HFFc6 (cell line): Measurements from ENCODE around the gene PRKAR1B. TPM values are rescaled to one million over a fixed set of nuclear protein-coding genes. Genes with fewer than 3 reads are reported as not detected.
"Not testable (repeated sequence)": the region's sequence is repeated elsewhere in the genome, so short reads cannot be mapped to it uniquely, and the experiment has no call there.

Experiments used
- DNase-seq: peaks from one replicate; pipeline ENCODE4 v3.0.0-alpha.2; 2018
- H3K27ac Mint-ChIP-seq: 2 replicates; pipeline ENCODE4 v1.8.0; 2020; ENCODE audit warnings: mild to moderate bottlenecking, mixed read lengths
- H3K27me3 Mint-ChIP-seq: 2 replicates; pipeline ENCODE4 v1.8.0; 2021; ENCODE audit warnings: mild to moderate bottlenecking, moderate library complexity, mixed read lengths; ENCODE audit not compliant: insufficient read depth
- H3K36me3 Mint-ChIP-seq: 2 replicates; pipeline ENCODE4 v1.8.0; 2021; ENCODE audit warnings: low read depth, mixed read lengths
- H3K4me1 Mint-ChIP-seq: 2 replicates; pipeline ENCODE4 v1.8.0; 2020; ENCODE audit warnings: low read depth, mixed read lengths
- H3K4me3 Mint-ChIP-seq: 2 replicates; pipeline ENCODE4 v1.8.0; 2020; ENCODE audit warnings: mild to moderate bottlenecking, moderate library complexity, mixed read lengths
- H3K9me3 Mint-ChIP-seq: 2 replicates; pipeline ENCODE4 v1.8.0; 2020; ENCODE audit warnings: mild to moderate bottlenecking, mixed read lengths
- CTCF ChIP-seq: fragments of 200-600 bp; sonication (generic); IDR thresholded peaks from 2 replicates; pipeline ENCODE4 v1.5.0; 2021; ENCODE audit warnings: antibody characterized with exemption, mild to moderate bottlenecking
- total RNA-seq, 6 experiments: library from RNA; stranded (reverse); fragmentation: NEBNext Ultra II Directional; extraction: Animal tissue kit (Norgen Biotek cat#: 25700); gene quantifications; 2 replicates in 1 of 6; 3 replicates in 5 of 6; pipeline ENCODE4 v1.2.3, GENCODE V29; 2021

The PRKAR1B gene
- total RNA-seq, 6 experiments from 2014 or later: 15.5 to 22.7 (median 17.1) TPM

- no peak for TF ChIP-seq CTCF
Measured at GRCh38 chr7:756928-757560, 30.0 kb upstream of the PRKAR1B start.

GRCh38 chr7:756231-756927 lies 29.3 kb upstream of the PRKAR1B start:
- Mint-ChIP-seq H3K27me3 (no peaks in the 10 kb centered on the region), H3K4me1 (no peaks in the 10 kb centered on the region), H3K36me3 (peaks cover 28% of the 10 kb centered on the region), H3K4me3 (no peak overlapping the region), H3K27ac (no peak overlapping the region), H3K9me3 (no peaks in the 10 kb centered on the region)
- TF ChIP-seq CTCF: no peak
- no peak for DNase-seq

More at GRCh38 chr7:756928-757560, 30.0 kb upstream of the PRKAR1B start:
- no peaks in the 10 kb centered on the region for H3K4me1 Mint-ChIP-seq
- peaks cover 24% of the 10 kb centered on the region; the same call in 1 of the 2 replicates for H3K36me3 Mint-ChIP-seq
- H3K9me3 Mint-ChIP-seq: no peaks in the 10 kb centered on the region
- no peak overlapping the region for H3K4me3 Mint-ChIP-seq
- DNase-seq: no peak
- no peak overlapping the region for H3K27ac Mint-ChIP-seq
- H3K27me3 Mint-ChIP-seq: no peaks in the 10 kb centered on the region

- Mint-ChIP-seq H3K4me1 (no peaks in the 10 kb centered on the region), H3K27ac (no peak overlapping the region), H3K9me3 (no peaks in the 10 kb centered on the region), H3K4me3 (no peak overlapping the region), H3K27me3 (no peaks in the 10 kb centered on the region), H3K36me3 (peaks cover 28% of the 10 kb centered on the region)
- no peak for TF ChIP-seq CTCF
- no peak for DNase-seq
Measured at GRCh38 chr7:755413-755805, 28.3 kb upstream of the PRKAR1B start.

- Mint-ChIP-seq H3K9me3 (no peaks in the 10 kb centered on the region), H3K4me3 (no peak overlapping the region), H3K36me3 (peaks cover 28% of the 10 kb centered on the region), H3K4me1 (no peaks in the 10 kb centered on the region), H3K27ac (no peak overlapping the region), H3K27me3 (no peaks in the 10 kb centered on the region)
- no peak for TF ChIP-seq CTCF
- no peak for DNase-seq
Measured at GRCh38 chr7:754531-755412, 27.7 kb upstream of the PRKAR1B start.

GRCh38 chr7:753190-753589 lies 26.1 kb upstream of the PRKAR1B start:
- peaks cover 32% of the 10 kb centered on the region for H3K36me3 Mint-ChIP-seq
- no peak for TF ChIP-seq CTCF
- DNase-seq: no peak
- no peaks in the 10 kb centered on the region for H3K4me1 Mint-ChIP-seq
- no peaks in the 10 kb centered on the region for H3K27me3 Mint-ChIP-seq
- no peak overlapping the region for H3K4me3 Mint-ChIP-seq
- H3K9me3 Mint-ChIP-seq: no peaks in the 10 kb centered on the region
- no peak overlapping the region for H3K27ac Mint-ChIP-seq

- H3K36me3 Mint-ChIP-seq: peaks cover 33% of the 10 kb centered on the region
- not testable (repeated sequence) for DNase-seq
Measured at GRCh38 chr7:752256-752655, 25.2 kb upstream of the PRKAR1B start.

More at GRCh38 chr7:752256-752655, 25.2 kb upstream of the PRKAR1B start:
- not testable (repeated sequence) for H3K4me3 Mint-ChIP-seq, H3K4me1 Mint-ChIP-seq, H3K27me3 Mint-ChIP-seq, H3K27ac Mint-ChIP-seq, H3K9me3 Mint-ChIP-seq
